NCI-H748 (cell line): Measurements from ENCODE around the gene EDC4.
"Not testable (repeated sequence)": the region's sequence is repeated elsewhere in the genome, so short reads cannot be mapped to it uniquely, and the experiment has no call there.

Source experiments
- DNase-seq: peaks from one replicate; lab custom pipeline; 2025; ENCODE audit not compliant: unreplicated experiment; lab: John Stamatoyannopoulos, UW

EDC4 gene

DNA sequence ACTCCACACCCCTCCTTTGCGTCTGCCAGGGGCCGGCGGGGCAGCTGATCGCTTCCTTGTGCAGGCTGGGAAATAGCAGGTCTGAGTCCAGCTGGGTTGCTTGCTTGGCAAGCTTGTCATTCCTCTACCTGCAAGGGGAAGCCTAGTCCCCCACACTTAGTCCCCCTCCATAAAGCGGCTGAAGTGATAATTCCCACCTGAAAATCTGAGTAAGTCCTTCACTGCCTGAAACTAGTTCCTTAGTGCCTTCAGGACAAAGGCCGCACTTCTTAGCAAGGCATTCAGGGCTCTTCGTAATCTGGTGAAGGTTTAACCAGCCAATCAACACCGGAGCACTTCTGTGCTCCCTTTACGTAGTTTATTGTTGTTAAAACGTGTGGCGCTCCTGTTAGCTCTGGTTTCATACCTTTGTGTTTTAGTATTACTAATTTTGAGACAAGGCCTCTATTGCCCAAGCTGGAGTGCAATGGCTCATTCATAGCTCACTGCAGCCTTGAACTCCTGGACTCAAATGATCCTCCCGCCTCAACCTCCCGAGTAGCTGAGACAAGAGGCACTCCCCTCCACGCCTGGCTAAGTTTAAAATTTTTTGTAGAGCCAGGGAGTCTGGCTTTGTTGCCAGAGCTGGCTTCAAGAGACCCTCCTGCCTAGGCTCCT, 21.0 kb downstream of the EDC4 start:
- no peak for DNase-seq

GRCh38 chr16:67897231-67897630, 24.4 kb downstream of the EDC4 start:
- DNase-seq = no peak

DNA sequence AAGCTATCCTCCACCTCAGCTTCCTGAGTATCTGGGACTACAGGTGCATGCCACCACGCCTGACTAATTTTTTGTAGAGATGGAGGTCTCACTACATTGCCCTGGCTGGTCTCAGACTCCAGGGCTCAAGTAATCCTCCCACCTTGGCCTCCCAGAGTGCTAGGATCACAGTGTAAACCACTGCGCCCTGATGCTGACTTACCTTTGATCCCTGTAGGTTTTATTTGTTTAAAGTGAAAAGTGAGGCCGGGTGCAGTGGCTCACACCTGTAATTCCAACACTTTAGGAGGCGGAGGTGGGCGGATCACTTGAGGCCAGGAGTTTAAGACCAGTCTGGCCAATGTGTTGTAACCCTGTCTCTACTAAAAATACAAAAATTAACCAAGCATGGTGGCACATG, 28.9 kb downstream of the EDC4 start:
- DNase-seq = no peak

GRCh38 chr16:67902831-67903230, 30.0 kb downstream of the EDC4 start:
- DNase-seq = no peak

DNA sequence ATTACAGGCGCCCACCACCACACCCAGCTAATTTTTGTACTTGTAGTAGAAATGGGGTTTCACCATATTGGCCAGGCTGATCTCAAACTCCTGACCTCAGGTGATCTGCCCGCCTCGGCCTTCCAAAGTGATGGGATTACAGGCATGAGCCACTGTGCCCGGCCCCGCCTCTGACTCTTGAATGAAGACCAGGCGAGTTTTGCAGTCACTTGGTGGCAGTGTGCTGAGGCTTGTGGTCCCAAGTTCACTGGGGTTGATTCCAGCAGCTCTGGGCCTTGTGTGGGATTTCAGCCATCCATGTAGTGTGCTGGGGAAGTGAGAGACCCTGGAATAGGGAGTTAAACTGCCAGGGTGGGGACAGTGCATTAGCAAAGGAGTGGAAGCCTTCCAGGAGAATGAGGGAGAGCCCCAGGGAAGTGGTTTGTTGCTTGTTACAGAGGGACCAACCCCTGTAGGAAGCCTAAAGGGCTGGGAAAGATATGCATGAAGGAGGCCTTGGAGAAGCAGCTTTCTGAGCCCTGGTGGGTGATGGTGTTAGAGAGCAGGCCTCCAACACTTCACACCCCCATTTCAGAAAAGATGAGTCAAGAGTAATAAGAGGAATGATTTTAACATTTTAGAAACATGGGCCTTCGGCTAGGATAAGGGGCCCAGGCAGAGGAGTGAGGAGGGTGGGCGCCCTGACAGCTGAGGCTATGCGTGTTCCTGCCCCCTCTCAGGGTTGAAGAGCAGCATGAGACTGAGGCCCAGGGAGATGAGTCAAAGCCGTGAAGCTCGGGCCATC, 34.7 kb downstream of the EDC4 start:
- no peak for DNase-seq

GRCh38 chr16:67909056-67909742, 36.3 kb downstream of the EDC4 start:
- DNase-seq = no peak

DNA sequence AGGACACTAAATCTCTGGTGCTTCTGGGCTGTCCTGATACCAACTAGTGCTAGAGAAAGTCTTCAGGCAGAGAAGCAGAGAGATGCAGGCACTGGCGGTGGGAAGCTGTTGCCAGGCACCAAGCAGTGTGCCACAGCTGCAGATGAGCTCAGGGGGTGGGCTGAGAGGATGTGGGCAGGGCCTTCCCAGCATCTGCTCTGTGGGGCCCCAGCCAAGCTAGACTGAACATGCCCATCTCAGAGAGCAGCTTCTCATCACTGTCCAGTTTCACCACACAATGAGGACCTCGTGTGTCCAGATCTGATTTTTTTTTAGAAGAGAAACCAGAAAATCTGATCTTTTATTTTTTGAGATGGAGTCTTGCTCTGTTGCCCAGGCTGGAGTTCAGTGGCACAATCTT, 37.3 kb downstream of the EDC4 start:
- peak; percentile 20 for DNase-seq

DNA sequence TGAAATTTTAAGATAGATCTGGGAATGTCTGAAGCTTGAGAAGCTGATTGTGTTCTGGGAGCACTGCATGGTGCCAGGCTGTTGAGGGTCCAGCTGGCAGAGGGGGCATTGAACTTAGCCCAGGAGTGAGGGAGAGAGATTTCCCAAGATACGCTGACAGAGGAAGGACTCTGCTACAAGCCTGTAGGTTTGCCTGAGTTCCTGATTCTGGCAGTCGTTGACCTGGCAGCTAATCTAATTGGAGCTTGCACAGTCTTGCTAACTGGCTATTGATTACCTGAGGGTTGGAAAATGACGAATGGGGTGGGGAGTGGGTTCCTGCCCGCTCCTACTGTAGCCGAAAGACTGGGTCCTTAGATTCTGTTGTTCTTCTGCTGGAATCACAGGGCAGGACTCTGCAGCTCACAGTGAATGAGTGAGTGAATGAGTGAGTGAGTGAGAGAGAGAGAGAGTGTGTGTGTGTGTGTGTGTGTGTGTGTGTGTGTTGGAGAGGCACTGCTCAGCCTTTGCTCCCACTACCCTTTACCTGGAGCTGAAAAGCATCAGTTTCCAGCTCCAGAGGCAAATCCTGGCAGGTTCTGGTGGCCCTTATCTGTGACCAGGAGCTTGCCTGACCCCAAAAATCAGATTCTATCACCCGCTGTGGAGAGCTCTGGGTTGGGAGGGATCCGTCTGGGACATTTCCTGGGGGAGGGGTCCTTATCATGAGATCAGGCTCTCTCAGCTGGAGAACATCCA, 42.1 kb downstream of the EDC4 start:
- no peak for DNase-seq

DNA sequence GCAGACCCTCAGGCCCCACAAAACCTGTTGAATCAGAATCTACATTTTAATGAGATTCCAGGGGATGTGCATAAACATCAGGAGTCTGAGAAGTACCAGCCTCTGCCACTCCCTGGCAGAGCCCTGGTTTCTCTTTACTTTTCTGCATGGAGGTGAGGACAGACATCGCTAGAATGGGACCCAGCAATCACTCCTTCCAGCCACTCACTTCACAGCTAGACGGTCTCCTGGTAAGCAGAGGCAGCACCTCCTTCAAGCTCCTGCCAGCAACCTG, 42.6 kb downstream of the EDC4 start:
- not testable (repeated sequence) for DNase-seq

- no peak for DNase-seq
These were observed 43.2 kb downstream of the EDC4 start for GRCh38 chr16:67915831-67916723.

- no peak for DNase-seq
These were observed 44.4 kb downstream of the EDC4 start for GRCh38 chr16:67917140-67917851.

GRCh38 chr16:67917852-67918236, 45.0 kb downstream of the EDC4 start:
- DNase-seq = no peak

DNA sequence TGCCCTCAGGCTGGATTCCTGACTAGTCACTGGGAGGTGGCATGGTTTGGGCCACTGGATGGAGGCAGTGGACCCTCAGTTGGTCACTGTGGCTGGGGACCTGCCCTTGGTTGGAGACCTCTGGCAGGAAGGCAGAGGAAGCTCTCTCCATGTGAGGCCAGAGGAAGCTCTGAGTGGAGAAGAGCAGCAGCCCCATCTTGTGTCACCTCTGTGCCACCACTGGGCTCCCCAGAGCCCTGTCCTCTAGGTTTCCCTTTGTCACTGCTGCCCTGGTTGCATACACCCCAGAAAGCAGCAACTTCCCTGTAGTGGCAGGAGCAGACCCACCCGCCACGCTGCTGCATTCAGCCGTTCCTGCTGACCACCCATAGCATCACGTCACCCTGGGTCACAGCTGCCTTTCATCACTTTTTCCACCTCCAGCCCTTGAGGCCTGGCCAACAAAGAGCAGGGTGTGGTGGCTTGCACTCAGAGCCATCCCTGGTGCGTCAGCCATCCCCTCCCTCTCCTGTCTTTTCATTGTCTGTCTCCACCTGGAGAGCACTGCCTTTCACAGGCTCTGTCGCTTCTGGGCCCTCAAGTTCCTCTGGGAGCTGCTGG, 46.9 kb downstream of the EDC4 start:
- no peak for DNase-seq

GRCh38 chr16:67922221-67922620, 49.4 kb downstream of the EDC4 start:
- no peak for DNase-seq

- DNase-seq = no peak
These were observed 49.9 kb downstream of the EDC4 start for GRCh38 chr16:67922740-67923139.

- DNase-seq = no peak
These were observed 50.7 kb downstream of the EDC4 start for GRCh38 chr16:67923414-67924116.

DNA sequence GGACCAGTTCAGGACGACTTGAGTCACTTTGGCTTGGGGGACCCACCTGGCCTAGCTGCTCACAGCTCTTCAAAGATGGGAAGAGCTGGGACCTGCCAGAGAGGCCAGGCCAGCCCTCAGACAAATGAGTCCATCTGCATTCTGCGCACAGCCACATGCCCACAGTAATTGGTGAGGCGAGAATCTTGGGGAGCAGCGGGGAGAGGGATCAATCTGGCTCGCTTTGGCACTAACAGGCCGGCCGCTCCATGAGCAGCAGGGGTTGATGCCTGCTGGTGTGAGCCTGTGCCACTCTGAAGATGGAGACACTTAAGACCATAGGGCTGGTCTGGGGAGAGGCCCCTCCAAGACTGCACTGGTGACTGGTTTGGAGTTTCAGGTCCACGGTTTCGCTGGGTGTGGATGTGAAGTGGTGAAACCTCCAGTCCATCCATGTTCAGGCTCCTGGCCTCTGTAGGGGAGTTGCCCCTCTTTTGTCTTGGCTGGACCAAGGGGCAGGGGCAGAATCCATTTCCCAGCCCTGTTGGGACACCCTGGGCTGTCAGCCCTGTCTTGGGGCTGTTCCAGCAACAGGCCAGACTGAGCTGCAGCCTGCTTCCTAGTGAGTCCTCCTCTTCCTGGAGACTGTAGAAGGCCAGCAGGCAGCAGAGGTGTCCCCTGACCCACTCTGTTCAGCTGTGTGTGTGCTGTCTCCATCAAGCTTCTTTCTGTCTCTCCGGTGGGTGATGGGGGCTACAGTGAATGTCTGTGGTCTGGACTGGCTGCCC, 51.5 kb downstream of the EDC4 start:
- no peak for DNase-seq

GRCh38 chr16:67926181-67926750, 53.4 kb downstream of the EDC4 start:
- DNase-seq = peak; percentile 72
